Esophagus muscularis mucosa (tissue), 4 donors: ENCODE data around the gene APOBEC2. TPM values are rescaled to one million over a fixed set of nuclear protein-coding genes. Genes with fewer than 3 reads are reported as not detected.

ENCODE experiments used
- DNase-seq: peaks from one replicate; pipeline ENCODE4 v3.0.0-alpha.2; 2017; ENCODE audit errors: extremely low spot score
- H3K27ac ChIP-seq, 4 donors: fragments of 200-600 bp; sonication (generic); replicated peaks in 1 of 4; 1 replicate in 3 of 4; 2 replicates in 1 of 4; pipeline ENCODE4 v1.5.1; 2016 to 2019; ENCODE audit warnings: mild to moderate bottlenecking in 1 of 4
- H3K27me3 ChIP-seq, 4 donors: fragments of 200-600 bp; sonication (generic); one replicate each; pipeline versions ENCODE4 v1.5.1 to v1.6.0; 2016 to 2019
- H3K36me3 ChIP-seq, 4 donors: fragments of 200-600 bp; sonication (generic); one replicate each; pipeline ENCODE4 v1.5.1; 2016 to 2019
- H3K4me1 ChIP-seq, 4 donors: fragments of 200-600 bp; sonication (generic); one replicate each; pipeline ENCODE4 v1.5.1; 2016 to 2019
- H3K4me3 ChIP-seq, 4 donors: fragments of 200-600 bp; sonication (generic); 1 replicate in 2 of 4; 2 replicates in 2 of 4; pipeline ENCODE4 v1.5.1; 2016 to 2019; ENCODE audit warnings: mild to moderate bottlenecking in 4 of 4, moderate library complexity in 1 of 4
- H3K9me3 ChIP-seq, 4 donors: fragments of 200-600 bp; sonication (generic); 1 replicate in 3 of 4; 2 replicates in 1 of 4; pipeline ENCODE4 v1.5.1; 2016 to 2019
- EP300 ChIP-seq: sonication (generic); formaldehyde crosslinking; IDR thresholded peaks from one replicate; pipeline ENCODE4 v1.6.1; 2017; ENCODE audit warnings: antibody characterized with exemption
- POLR2A ChIP-seq: fragments of 450-650 bp; IDR thresholded peaks from one replicate; pipeline ENCODE4 v1.6.1; 2017; ENCODE audit warnings: antibody characterized with exemption, moderate library complexity, mild to moderate bottlenecking, low read depth
- POLR2AphosphoS5 ChIP-seq, 2 donors: sonication (generic); formaldehyde crosslinking; IDR thresholded peaks; one replicate each; pipeline ENCODE4 v1.6.1; 2017; ENCODE audit warnings: antibody characterized with exemption in 2 of 2
- WGBS: methylation state at CpG from one replicate; pipeline ENCODE4 v1.1.5; 2018; 5-methylcytosine and 5-hydroxymethylcytosine counted together
- intact Hi-C: fragments of 100-400 bp; cut with DNase I; formaldehyde crosslinking; loops from one replicate; pipeline ENCODE4 v1.15.1; 2023
- total RNA-seq, 4 donors: library from RNA; depleted of rRNA; stranded (reverse); fragments of >200 nt; gene quantifications; one replicate each; pipeline versions ENCODE4 v1.1.0 to v1.2.1, GENCODE V29; 2016
- TF ChIP-seq, protein P1 (sequence below), 3 experiments: fragments of 200-600 bp in 2 of 3; fragments of 450-650 bp in 1 of 3; sonication (generic) in 2 of 3; IDR thresholded peaks; one replicate each; pipeline ENCODE4 v1.5.1; 2017 to 2019; ENCODE audit warnings: antibody characterized with exemption in 3 of 3, mild to moderate bottlenecking in 2 of 3, moderate library complexity in 1 of 3

Gene APOBEC2
- total RNA-seq, 4 donors from 2014 or later: 0.50 to 1.0 (median 0.97) TPM; not detected in 1

DNA sequence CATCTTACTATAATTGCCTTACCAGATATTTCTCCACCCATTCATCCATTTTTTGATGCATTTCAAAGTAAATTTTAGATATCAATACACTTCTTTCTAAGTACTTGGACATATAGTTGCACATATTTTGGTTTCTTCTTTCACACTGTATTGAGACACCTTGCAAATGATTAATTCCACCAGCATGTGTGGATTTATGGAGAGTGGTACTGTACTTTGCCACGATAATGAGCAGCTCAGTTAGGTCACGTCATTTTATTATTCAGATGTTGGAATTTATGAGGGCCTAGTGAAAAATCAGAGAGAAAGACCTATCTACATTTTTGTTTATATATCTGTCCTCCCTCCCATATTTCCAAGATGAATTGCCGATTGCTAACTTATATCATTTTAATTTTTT, 25.1 kb downstream of the APOBEC2 start:
- no peak overlapping the region for H3K27ac ChIP-seq
- intact Hi-C loops: no loop called here
- 90% methylated on average over 3 of the region's 3 CpGs for WGBS
- TF ChIP-seq POLR2AphosphoS5 (IDR thresholded peaks at IDR 0.05) (no peak), POLR2A (no peak), EP300 (no peak)
- TF ChIP-seq, protein P1, sequence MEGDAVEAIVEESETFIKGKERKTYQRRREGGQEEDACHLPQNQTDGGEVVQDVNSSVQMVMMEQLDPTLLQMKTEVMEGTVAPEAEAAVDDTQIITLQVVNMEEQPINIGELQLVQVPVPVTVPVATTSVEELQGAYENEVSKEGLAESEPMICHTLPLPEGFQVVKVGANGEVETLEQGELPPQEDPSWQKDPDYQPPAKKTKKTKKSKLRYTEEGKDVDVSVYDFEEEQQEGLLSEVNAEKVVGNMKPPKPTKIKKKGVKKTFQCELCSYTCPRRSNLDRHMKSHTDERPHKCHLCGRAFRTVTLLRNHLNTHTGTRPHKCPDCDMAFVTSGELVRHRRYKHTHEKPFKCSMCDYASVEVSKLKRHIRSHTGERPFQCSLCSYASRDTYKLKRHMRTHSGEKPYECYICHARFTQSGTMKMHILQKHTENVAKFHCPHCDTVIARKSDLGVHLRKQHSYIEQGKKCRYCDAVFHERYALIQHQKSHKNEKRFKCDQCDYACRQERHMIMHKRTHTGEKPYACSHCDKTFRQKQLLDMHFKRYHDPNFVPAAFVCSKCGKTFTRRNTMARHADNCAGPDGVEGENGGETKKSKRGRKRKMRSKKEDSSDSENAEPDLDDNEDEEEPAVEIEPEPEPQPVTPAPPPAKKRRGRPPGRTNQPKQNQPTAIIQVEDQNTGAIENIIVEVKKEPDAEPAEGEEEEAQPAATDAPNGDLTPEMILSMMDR (IDR thresholded peaks at IDR 0.05): no peak
- peaks cover 6 to 35% (median 23%) of the 10 kb centered on the region in 4 donors for H3K36me3 ChIP-seq
- H3K4me1 ChIP-seq: peaks cover 20 to 29% (median 27%) of the 10 kb centered on the region in 4 donors
- DNase-seq: no peak
- H3K27me3 ChIP-seq: no peaks in the 10 kb centered on the region
- no peaks in the 10 kb centered on the region for H3K9me3 ChIP-seq
- no peak overlapping the region for H3K4me3 ChIP-seq

DNA sequence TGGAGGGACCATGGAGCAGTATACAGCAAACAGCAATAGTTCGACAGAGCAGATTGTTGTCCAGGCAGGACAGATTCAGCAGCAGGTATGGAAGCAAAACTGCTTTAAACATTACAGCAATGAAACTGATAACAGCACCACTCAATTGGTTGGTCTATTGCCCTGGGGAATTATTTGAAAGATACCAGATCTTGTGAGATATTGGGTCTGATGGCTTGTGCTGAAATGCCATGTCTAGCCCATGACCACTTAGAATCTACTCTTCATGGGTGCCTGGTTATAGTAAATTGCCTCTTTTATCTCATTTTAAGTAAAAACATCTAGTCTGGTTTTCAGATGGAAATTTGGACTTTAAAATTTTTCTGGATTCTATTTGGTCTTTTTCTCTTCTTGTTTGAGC, 26.1 kb downstream of the APOBEC2 start:
- WGBS: 100% methylated on average over 1 of the region's 1 CpG
- intact Hi-C loops: no loop called here
- no peak for TF ChIP-seq POLR2AphosphoS5 (IDR thresholded peaks at IDR 0.05)
- TF ChIP-seq EP300: no peak
- H3K4me1 ChIP-seq: peaks cover 20 to 28% (median 24%) of the 10 kb centered on the region in 4 donors
- no peak overlapping the region for H3K27ac ChIP-seq
- no peak overlapping the region for H3K4me3 ChIP-seq
- DNase-seq: no peak
- H3K27me3 ChIP-seq: no peaks in the 10 kb centered on the region
- H3K9me3 ChIP-seq: no peaks in the 10 kb centered on the region
- peaks cover 9 to 45% (median 30%) of the 10 kb centered on the region in 4 donors for H3K36me3 ChIP-seq

DNA sequence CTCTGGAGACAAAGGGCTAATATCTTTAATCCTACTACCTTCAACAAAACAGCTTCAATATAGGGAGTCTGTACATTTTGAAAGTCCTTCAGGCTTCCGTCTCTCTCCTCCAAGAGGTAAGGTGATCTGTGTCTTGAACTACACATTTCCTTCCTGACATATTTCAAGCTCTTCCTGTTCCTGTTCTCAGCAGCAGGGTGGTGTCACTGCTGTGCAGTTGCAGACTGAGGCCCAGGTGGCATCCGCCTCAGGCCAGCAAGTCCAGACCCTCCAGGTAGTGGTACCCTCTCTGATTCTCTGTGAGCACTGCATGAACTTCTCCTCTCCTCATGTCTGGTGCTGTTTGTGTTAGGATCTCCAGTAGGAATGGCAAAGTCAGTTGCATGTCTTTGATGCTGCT, 27.6 kb downstream of the APOBEC2 start:
- Histone ChIP-seq H3K27me3 (no peaks in the 10 kb centered on the region), H3K27ac (no peak overlapping the region), H3K36me3 (peaks cover 16 to 59% (median 42%) of the 10 kb centered on the region in 4 donors), H3K9me3 (no peaks in the 10 kb centered on the region), H3K4me1 (peaks cover 5 to 12% (median 9%) of the 10 kb centered on the region in 4 donors), H3K4me3 (no peak overlapping the region)
- TF ChIP-seq POLR2A: no peak
- no peak for TF ChIP-seq POLR2AphosphoS5 (IDR thresholded peaks at IDR 0.05)
- TF ChIP-seq, protein P1 (IDR thresholded peaks at IDR 0.05): no peak
- no peak for TF ChIP-seq EP300
- intact Hi-C loops: no loop called here
- 100% methylated on average over 2 of the region's 2 CpGs for WGBS
- no peak for DNase-seq

DNA sequence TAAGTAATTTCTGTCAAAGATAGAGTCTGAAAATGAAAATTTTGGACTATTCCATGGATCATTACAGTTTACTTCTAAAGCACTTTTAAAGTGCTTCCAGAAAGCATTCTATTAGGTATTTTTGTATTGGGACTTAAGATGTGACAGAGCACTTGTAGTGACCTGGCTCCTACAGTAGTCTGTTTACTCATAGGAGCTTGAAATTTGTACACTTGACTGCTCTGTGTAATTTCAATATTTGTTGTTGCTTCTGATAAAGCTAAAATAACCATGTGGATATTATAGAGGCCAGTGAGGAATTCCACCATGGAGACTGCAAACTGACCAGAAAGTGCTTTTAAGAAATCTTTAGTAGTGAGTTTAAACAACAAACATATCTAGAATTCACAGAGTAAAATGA, 30.1 kb downstream of the APOBEC2 start:
- DNase-seq: no peak
- Histone ChIP-seq H3K9me3 (no peaks in the 10 kb centered on the region), H3K36me3 (peaks cover 16 to 75% (median 47%) of the 10 kb centered on the region in 4 donors), H3K27ac (no peak overlapping the region), H3K27me3 (no peaks in the 10 kb centered on the region), H3K4me1 (no peaks in the 10 kb centered on the region), H3K4me3 (no peak overlapping the region)
- TF ChIP-seq POLR2A: no peak
- TF ChIP-seq POLR2AphosphoS5 (IDR thresholded peaks at IDR 0.05): no peak
- TF ChIP-seq, protein P1 (IDR thresholded peaks at IDR 0.05): no peak
- no peak for TF ChIP-seq EP300
- intact Hi-C loops: no loop called here

DNA sequence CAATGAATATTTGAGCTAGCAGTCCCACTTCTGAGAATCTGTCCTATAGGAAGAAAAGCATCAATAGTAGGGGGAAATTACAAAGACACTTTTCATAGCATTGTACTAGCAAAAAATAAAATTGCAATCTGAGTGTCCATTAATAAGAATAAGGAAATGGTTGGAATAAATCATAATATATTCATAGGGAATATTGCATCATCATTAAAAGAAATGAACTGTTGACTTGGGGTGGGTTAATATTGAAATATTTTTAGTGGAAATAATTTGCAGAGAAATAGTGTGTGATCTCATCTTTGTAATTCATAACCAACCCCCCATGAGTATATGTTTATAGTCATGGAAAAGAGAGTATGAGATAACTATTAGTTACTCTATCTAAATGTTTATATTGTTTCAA, 32.2 kb downstream of the APOBEC2 start:
- no peak overlapping the region for H3K4me3 ChIP-seq
- no peak for DNase-seq
- no peaks in the 10 kb centered on the region for H3K27me3 ChIP-seq
- TF ChIP-seq, protein P1 (IDR thresholded peaks at IDR 0.05): no peak
- TF ChIP-seq EP300: no peak
- H3K9me3 ChIP-seq: no peaks in the 10 kb centered on the region
- no peaks in the 10 kb centered on the region for H3K4me1 ChIP-seq
- H3K27ac ChIP-seq: no peak overlapping the region
- intact Hi-C loops: no loop called here
- peaks cover 20 to 81% (median 49%) of the 10 kb centered on the region in 4 donors for H3K36me3 ChIP-seq
